ENCODE measurements around the gene GORASP1. TPM values are rescaled to one million over a fixed set of nuclear protein-coding genes. Genes with fewer than 3 reads are reported as not detected.

The GORASP1 gene
- total and polyA plus RNA-seq, 5 donors from 2014 or later: 18.5 to 34.0 (median 22.3) TPM

DNA sequence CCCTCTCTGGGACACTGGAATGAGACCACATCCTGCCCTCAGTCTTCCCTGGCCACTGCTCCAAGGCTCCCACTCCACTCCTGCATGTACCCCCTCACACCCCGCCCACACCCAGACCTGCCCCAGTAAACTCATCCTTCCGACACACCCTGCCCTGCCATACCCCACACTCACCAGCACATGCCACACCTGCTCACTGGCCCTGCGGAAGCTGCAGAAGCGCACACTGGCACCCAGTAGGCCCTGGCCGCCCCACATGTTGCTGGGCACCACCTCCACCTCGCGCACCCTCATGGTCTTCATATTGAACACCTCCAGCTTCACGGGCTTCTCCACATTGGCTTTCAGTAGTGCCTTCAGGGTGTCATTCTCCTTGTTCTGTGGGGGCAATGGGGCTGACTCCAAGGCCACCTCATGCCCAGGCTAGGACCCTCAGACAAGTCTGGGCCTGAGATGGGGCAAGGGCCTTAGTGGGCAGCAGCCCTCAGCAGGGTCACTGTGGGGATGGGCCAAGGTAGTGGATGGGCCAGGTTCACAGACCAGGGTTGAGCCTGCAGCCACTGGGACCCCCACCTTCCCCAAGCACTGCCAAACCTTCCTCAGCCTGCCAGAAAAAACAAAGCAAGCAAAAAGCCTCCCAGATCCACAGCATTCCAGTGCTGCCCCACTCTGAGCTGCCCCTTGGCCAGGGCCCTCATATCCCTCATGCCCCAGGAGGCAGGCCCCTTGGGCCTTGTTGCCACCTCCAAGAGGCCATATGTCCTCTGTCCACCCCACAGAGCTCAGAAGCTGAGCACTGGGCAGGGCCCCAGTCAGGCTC lies 4.7 kb downstream of the GORASP1 start:
- Histone ChIP-seq H3K27ac (ENCODE audit: insufficient read depth, low read length, poor library complexity, severe bottlenecking) (no peak overlapping the region), H3K4me1 (ENCODE audit: control insufficient read depth, insufficient read depth, low read length, poor library complexity, severe bottlenecking) (peaks cover 27% of the 10 kb centered on the region), H3K27me3 (ENCODE audit: control insufficient read depth, insufficient read depth, low read length) (no peaks in the 10 kb centered on the region), H3K36me3 (ENCODE audit: control insufficient read depth, insufficient read depth, low read length) (peaks cover 21% of the 10 kb centered on the region), H3K9me3 (ENCODE audit: control insufficient read depth in 2 of 2, low read length in 2 of 2) (no peaks in the 10 kb centered on the region), H3K4me3 (ENCODE audit: low read depth, low read length) (no peak overlapping the region)
- Mint-ChIP-seq H3K9me3 (no peaks in the 10 kb centered on the region), H3K27ac (peak overlapping the region; percentile 84 to 88 (median 88)), H3K4me3 (peak overlapping the region in 1 of 4 donors; percentile 85), H3K4me1 (peaks cover 14 to 59% (median 37%) of the 10 kb centered on the region in 4 donors), H3K36me3 (no peaks in the 10 kb centered on the region), H3K27me3 (peaks cover 4% of the 10 kb centered on the region)
- DNase-seq (no peak), ATAC-seq (ENCODE audit: low read depth in 2 of 2) (no peak)

DNA sequence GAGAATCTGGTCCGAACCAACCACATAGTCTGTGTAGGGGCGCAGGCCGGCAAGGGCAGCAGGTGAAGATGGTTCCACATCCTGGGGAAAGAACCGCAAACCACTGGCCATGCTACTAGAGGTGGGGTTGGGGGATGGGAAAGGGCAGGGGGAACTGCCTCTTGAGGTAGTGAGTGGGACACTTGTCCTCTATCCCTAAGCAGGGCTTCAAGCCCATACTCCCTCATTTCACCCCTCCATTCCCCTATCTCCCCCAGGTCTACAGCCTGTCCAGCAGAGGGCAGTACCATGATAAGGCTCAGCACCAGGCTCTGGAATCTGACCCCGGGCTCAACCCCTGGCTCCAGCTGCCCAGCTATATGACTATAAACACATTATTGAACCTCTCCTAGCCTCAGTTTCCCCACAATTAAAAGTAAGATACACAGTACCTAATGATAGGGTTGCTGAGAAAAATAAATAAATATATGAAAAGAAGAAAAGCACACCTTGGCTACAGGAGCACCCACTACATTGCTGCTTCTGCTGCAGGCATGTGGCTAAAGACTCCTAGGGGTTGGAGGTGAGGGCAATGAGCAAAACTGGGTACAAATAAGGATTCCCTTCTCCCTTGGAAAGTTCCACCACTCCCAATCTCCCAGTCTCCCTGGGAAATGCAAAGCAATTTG lies 6.3 kb downstream of the GORASP1 start:
- Mint-ChIP-seq H3K4me3 (peak overlapping the region in 1 of 4 donors; percentile 55), H3K36me3 (peaks cover 9% of the 10 kb centered on the region), H3K27ac (peak overlapping the region; percentile 20 to 84 (median 73)), H3K9me3 (no peaks in the 10 kb centered on the region), H3K27me3 (peaks cover 4% of the 10 kb centered on the region), H3K4me1 (peaks cover 14 to 48% (median 30%) of the 10 kb centered on the region in 4 donors)
- DNase-seq (peak; percentile 34 to 63 (median 45)), ATAC-seq (ENCODE audit: low read depth in 2 of 2) (peak; percentile 62 to 66)
- Histone ChIP-seq H3K36me3 (ENCODE audit: control insufficient read depth, insufficient read depth, low read length) (peaks cover 37% of the 10 kb centered on the region), H3K27me3 (ENCODE audit: control insufficient read depth, insufficient read depth, low read length) (no peaks in the 10 kb centered on the region), H3K9me3 (ENCODE audit: control insufficient read depth in 2 of 2, low read length in 2 of 2) (no peaks in the 10 kb centered on the region), H3K4me3 (ENCODE audit: low read depth, low read length) (no peak overlapping the region), H3K27ac (ENCODE audit: insufficient read depth, low read length, poor library complexity, severe bottlenecking) (peak overlapping the region; percentile 19), H3K4me1 (ENCODE audit: control insufficient read depth, insufficient read depth, low read length, poor library complexity, severe bottlenecking) (peaks cover 17% of the 10 kb centered on the region)

- Histone ChIP-seq H3K27ac (ENCODE audit: insufficient read depth, low read length, poor library complexity, severe bottlenecking) (no peak overlapping the region), H3K9me3 (ENCODE audit: control insufficient read depth in 2 of 2, low read length in 2 of 2) (no peaks in the 10 kb centered on the region), H3K4me1 (ENCODE audit: control insufficient read depth, insufficient read depth, low read length, poor library complexity, severe bottlenecking) (peaks cover 10% of the 10 kb centered on the region), H3K36me3 (ENCODE audit: control insufficient read depth, insufficient read depth, low read length) (peaks cover 43% of the 10 kb centered on the region), H3K27me3 (ENCODE audit: control insufficient read depth, insufficient read depth, low read length) (no peaks in the 10 kb centered on the region), H3K4me3 (ENCODE audit: low read depth, low read length) (no peak overlapping the region)
- Mint-ChIP-seq H3K4me1 (peaks cover 9 to 42% (median 23%) of the 10 kb centered on the region in 4 donors), H3K36me3 (peaks cover 12% of the 10 kb centered on the region), H3K27me3 (peaks cover 4% of the 10 kb centered on the region), H3K27ac (peak overlapping the region in 1 of 3 donors; percentile 36), H3K9me3 (no peaks in the 10 kb centered on the region), H3K4me3 (no peak overlapping the region)
- no peak for ATAC-seq (ENCODE audit: low read depth in 2 of 2)
- no peak for DNase-seq
Observed at GRCh38 chr3:39100500-39100886, 6.9 kb downstream of the GORASP1 start.

DNA sequence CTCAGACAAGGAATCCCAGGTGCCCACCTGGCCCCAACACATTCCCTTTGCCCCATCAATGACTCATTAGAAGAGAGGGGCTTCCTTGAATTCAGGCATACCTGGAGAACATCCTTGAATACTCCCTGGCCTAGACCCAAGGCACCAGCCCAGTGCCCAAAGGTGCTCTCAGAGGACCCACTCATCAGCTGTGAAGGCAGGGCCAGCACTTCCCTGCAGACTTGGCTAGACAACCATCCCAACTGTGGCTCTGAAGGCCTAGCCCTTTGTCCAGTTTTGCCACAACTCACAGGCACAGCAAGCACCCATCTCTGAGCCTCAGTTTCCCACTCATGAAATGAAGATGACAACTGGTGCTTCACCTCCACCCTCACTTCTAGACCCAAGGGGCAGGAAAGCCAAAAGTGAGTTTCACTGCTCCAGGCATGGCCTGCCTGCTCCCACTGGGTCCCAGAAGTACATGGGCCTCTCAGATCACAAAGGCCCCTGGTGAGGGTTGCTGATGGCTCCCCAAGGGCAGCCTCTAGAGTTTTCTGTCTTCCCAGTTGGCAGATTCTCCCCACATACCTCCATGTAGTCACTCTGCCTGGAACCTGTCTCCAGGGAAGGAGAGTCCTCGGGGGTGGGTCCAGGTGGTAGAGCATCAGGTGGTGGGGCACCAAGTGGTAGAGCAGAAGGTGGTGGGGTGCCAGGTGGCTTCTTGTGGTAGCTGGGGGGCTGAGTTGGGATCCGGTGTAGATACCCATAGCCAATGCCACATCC lies 7.5 kb downstream of the GORASP1 start:
- DNase-seq (no peak), ATAC-seq (ENCODE audit: low read depth in 2 of 2) (no peak)
- Histone ChIP-seq H3K9me3 (ENCODE audit: control insufficient read depth in 2 of 2, low read length in 2 of 2) (no peaks in the 10 kb centered on the region), H3K27me3 (ENCODE audit: control insufficient read depth, insufficient read depth, low read length) (no peaks in the 10 kb centered on the region), H3K4me1 (ENCODE audit: control insufficient read depth, insufficient read depth, low read length, poor library complexity, severe bottlenecking) (peaks cover 6% of the 10 kb centered on the region), H3K27ac (ENCODE audit: insufficient read depth, low read length, poor library complexity, severe bottlenecking) (no peak overlapping the region), H3K36me3 (ENCODE audit: control insufficient read depth, insufficient read depth, low read length) (peaks cover 49% of the 10 kb centered on the region), H3K4me3 (ENCODE audit: low read depth, low read length) (no peak overlapping the region)
- Mint-ChIP-seq H3K4me3 (no peak overlapping the region), H3K9me3 (no peaks in the 10 kb centered on the region), H3K4me1 (peaks cover 6 to 36% (median 18%) of the 10 kb centered on the region in 4 donors), H3K27ac (no peak overlapping the region), H3K27me3 (no peaks in the 10 kb centered on the region), H3K36me3 (peaks cover 18% of the 10 kb centered on the region)

- ATAC-seq (ENCODE audit: low read depth in 2 of 2) (no peak), DNase-seq (no peak)
- H3K4me1 ChIP-seq (ENCODE audit: control insufficient read depth, insufficient read depth, low read length, poor library complexity, severe bottlenecking): peaks cover 6% of the 10 kb centered on the region
- no peak overlapping the region for H3K4me3 ChIP-seq (ENCODE audit: low read depth, low read length)
- Mint-ChIP-seq H3K36me3 (peaks cover 21% of the 10 kb centered on the region), H3K27ac (no peak overlapping the region), H3K4me3 (no peak overlapping the region), H3K9me3 (no peaks in the 10 kb centered on the region), H3K27me3 (no peaks in the 10 kb centered on the region), H3K4me1 (peaks cover 6 to 29% (median 15%) of the 10 kb centered on the region in 4 donors)
- no peaks in the 10 kb centered on the region for H3K27me3 ChIP-seq (ENCODE audit: control insufficient read depth, insufficient read depth, low read length)
- no peaks in the 10 kb centered on the region for H3K9me3 ChIP-seq (ENCODE audit: control insufficient read depth in 2 of 2, low read length in 2 of 2)
- peaks cover 56% of the 10 kb centered on the region for H3K36me3 ChIP-seq (ENCODE audit: control insufficient read depth, insufficient read depth, low read length)
- H3K27ac ChIP-seq (ENCODE audit: insufficient read depth, low read length, poor library complexity, severe bottlenecking): no peak overlapping the region
Observed at GRCh38 chr3:39099242-39099641, 8.2 kb downstream of the GORASP1 start.

- Mint-ChIP-seq H3K27me3 (no peaks in the 10 kb centered on the region), H3K4me1 (peaks cover 6 to 24% (median 15%) of the 10 kb centered on the region in 4 donors), H3K9me3 (no peaks in the 10 kb centered on the region), H3K36me3 (peaks cover 27% of the 10 kb centered on the region), H3K27ac (no peak overlapping the region), H3K4me3 (no peak overlapping the region)
- Histone ChIP-seq H3K4me3 (ENCODE audit: low read depth, low read length) (no peak overlapping the region), H3K9me3 (ENCODE audit: control insufficient read depth in 2 of 2, low read length in 2 of 2) (no peaks in the 10 kb centered on the region), H3K27ac (ENCODE audit: insufficient read depth, low read length, poor library complexity, severe bottlenecking) (no peak overlapping the region), H3K36me3 (ENCODE audit: control insufficient read depth, insufficient read depth, low read length) (peaks cover 63% of the 10 kb centered on the region), H3K4me1 (ENCODE audit: control insufficient read depth, insufficient read depth, low read length, poor library complexity, severe bottlenecking) (peaks cover 6% of the 10 kb centered on the region), H3K27me3 (ENCODE audit: control insufficient read depth, insufficient read depth, low read length) (no peaks in the 10 kb centered on the region)
- no peak for ATAC-seq (ENCODE audit: low read depth in 2 of 2)
- no peak for DNase-seq
Observed at GRCh38 chr3:39098473-39099000, 8.9 kb downstream of the GORASP1 start.

DNA sequence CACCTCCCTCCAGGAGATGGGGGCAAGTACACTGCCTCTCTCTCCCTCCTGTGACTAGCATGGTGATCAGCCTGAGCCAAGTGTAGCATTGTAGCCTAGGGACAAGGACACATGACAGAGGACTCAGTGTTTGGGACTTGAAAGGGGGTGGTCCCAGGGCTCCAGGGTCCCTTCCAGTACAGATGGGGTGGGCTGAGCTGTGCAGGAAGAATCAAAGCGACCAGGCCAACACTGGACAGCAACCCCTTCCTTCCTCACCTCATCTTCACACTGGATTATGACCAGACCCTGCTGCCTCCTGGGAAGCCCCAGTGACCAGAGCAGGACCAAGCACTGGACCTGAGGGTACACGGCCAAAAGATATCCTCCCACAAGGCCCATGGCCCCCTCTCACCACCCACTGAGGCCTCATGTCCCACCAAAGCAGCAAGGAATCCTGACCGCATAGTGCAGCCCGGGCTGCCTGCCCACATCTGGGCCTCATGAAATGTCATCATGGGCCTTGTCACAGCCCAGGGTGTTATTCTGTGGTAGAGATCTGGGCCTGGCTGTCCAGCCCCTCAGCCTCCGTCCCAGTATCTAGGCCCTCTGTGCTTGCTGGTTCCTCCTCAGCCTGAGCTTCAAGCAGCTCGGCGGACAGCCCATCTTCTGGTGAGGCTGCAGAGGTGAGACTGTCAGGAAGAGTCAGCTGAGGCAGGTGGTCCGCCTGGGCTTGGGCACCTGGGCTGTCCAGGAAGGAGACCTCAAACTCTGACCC lies 9.5 kb downstream of the GORASP1 start:
- Histone ChIP-seq H3K9me3 (ENCODE audit: control insufficient read depth in 2 of 2, low read length in 2 of 2) (no peaks in the 10 kb centered on the region), H3K36me3 (ENCODE audit: control insufficient read depth, insufficient read depth, low read length) (peaks cover 69% of the 10 kb centered on the region), H3K27me3 (ENCODE audit: control insufficient read depth, insufficient read depth, low read length) (no peaks in the 10 kb centered on the region), H3K4me3 (ENCODE audit: low read depth, low read length) (no peak overlapping the region), H3K27ac (ENCODE audit: insufficient read depth, low read length, poor library complexity, severe bottlenecking) (no peak overlapping the region), H3K4me1 (ENCODE audit: control insufficient read depth, insufficient read depth, low read length, poor library complexity, severe bottlenecking) (peaks cover 6% of the 10 kb centered on the region)
- Mint-ChIP-seq H3K9me3 (no peaks in the 10 kb centered on the region), H3K4me3 (no peak overlapping the region), H3K27ac (peak overlapping the region in 2 of 3 donors; percentile 32 to 54), H3K36me3 (peaks cover 27% of the 10 kb centered on the region), H3K4me1 (peaks cover 6 to 18% (median 15%) of the 10 kb centered on the region in 4 donors), H3K27me3 (no peaks in the 10 kb centered on the region)
- ATAC-seq (ENCODE audit: low read depth in 2 of 2) (no peak), DNase-seq (no peak)
